ENCODE data around the gene ZBTB16. TPM values are rescaled to one million over a fixed set of nuclear protein-coding genes. Genes with fewer than 3 reads are reported as not detected.

Gene ZBTB16
- total RNA-seq, 1 donor = under 0.01 TPM

- no peak overlapping the region for H3K4me2 ChIP-seq (ENCODE audit: insufficient read depth, low read length)
- H3K27ac ChIP-seq (ENCODE audit: low read depth, low read length) = no peak overlapping the region
- no peaks in the 10 kb centered on the region for H3K36me3 ChIP-seq (ENCODE audit: insufficient read depth, low read length)
- H3K79me2 ChIP-seq (ENCODE audit: insufficient read depth, low read length) = no peaks in the 10 kb centered on the region
- no peak overlapping the region for H2AFZ ChIP-seq (ENCODE audit: low read length)
- H3K27me3 ChIP-seq (ENCODE audit: insufficient read depth, low read length) = peaks cover 31% of the 10 kb centered on the region
- H4K20me1 ChIP-seq (ENCODE audit: insufficient read depth, low read length) = no peaks in the 10 kb centered on the region
- no peaks in the 10 kb centered on the region for H3K9me3 ChIP-seq (ENCODE audit: low read depth, low read length)
- no peaks in the 10 kb centered on the region for H3K4me1 ChIP-seq (ENCODE audit: insufficient read depth, low read length)
- TF ChIP-seq, protein P1, sequence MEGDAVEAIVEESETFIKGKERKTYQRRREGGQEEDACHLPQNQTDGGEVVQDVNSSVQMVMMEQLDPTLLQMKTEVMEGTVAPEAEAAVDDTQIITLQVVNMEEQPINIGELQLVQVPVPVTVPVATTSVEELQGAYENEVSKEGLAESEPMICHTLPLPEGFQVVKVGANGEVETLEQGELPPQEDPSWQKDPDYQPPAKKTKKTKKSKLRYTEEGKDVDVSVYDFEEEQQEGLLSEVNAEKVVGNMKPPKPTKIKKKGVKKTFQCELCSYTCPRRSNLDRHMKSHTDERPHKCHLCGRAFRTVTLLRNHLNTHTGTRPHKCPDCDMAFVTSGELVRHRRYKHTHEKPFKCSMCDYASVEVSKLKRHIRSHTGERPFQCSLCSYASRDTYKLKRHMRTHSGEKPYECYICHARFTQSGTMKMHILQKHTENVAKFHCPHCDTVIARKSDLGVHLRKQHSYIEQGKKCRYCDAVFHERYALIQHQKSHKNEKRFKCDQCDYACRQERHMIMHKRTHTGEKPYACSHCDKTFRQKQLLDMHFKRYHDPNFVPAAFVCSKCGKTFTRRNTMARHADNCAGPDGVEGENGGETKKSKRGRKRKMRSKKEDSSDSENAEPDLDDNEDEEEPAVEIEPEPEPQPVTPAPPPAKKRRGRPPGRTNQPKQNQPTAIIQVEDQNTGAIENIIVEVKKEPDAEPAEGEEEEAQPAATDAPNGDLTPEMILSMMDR (IDR thresholded peaks at IDR 0.05; ENCODE audit: extremely low read depth, low read depth, low read length) = no peak
- H3K4me3 ChIP-seq (ENCODE audit: insufficient read depth, low read length) = no peak overlapping the region
- no peak for DNase-seq (ENCODE audit: insufficient read length, low spot score, missing footprints)
Measured at GRCh38 chr11:114183044-114183511, 123.6 kb downstream of the ZBTB16 start.

DNA sequence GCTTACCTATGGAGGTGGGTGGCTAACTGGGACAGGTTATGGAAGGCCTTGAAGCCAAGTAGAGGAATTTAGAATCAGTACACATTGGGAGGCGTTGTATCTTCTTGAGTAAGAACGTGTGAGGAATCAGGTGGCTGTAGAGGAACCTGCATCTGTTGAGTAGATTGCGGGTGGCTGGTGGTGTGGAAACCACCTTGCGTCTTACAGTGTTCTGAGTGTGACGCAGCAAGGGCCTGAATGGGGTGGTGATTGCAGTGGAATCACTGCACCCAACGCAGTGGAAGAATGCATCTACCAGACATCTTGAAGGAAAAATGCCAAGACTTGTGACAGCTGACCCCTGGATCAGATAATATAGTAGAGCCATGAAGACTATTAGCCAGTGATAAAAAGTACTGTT is 125.9 kb downstream of the ZBTB16 start:
- H3K4me3 ChIP-seq (ENCODE audit: insufficient read depth, low read length) = no peak overlapping the region
- no peaks in the 10 kb centered on the region for H3K9me3 ChIP-seq (ENCODE audit: low read depth, low read length)
- H3K4me2 ChIP-seq (ENCODE audit: insufficient read depth, low read length) = no peak overlapping the region
- no peaks in the 10 kb centered on the region for H4K20me1 ChIP-seq (ENCODE audit: insufficient read depth, low read length)
- H3K27ac ChIP-seq (ENCODE audit: low read depth, low read length) = no peak overlapping the region
- H3K79me2 ChIP-seq (ENCODE audit: insufficient read depth, low read length) = no peaks in the 10 kb centered on the region
- H3K36me3 ChIP-seq (ENCODE audit: insufficient read depth, low read length) = no peaks in the 10 kb centered on the region
- peaks cover 13% of the 10 kb centered on the region for H3K27me3 ChIP-seq (ENCODE audit: insufficient read depth, low read length)
- TF ChIP-seq, protein P1 (IDR thresholded peaks at IDR 0.05; ENCODE audit: extremely low read depth, low read depth, low read length) = no peak
- H2AFZ ChIP-seq (ENCODE audit: low read length) = no peak overlapping the region
- H3K4me1 ChIP-seq (ENCODE audit: insufficient read depth, low read length) = no peaks in the 10 kb centered on the region
- DNase-seq (ENCODE audit: insufficient read length, low spot score, missing footprints) = no peak

GRCh38 chr11:114187173-114187572 is 127.7 kb downstream of the ZBTB16 start:
- no peak for DNase-seq (ENCODE audit: insufficient read length, low spot score, missing footprints)
- TF ChIP-seq, protein P1 (IDR thresholded peaks at IDR 0.05; ENCODE audit: extremely low read depth, low read depth, low read length) = no peak
- Histone ChIP-seq H3K4me1 (ENCODE audit: insufficient read depth, low read length) (no peaks in the 10 kb centered on the region), H3K79me2 (ENCODE audit: insufficient read depth, low read length) (no peaks in the 10 kb centered on the region), H3K27ac (ENCODE audit: low read depth, low read length) (no peak overlapping the region), H2AFZ (ENCODE audit: low read length) (no peak overlapping the region), H3K4me3 (ENCODE audit: insufficient read depth, low read length) (no peak overlapping the region), H4K20me1 (ENCODE audit: insufficient read depth, low read length) (no peaks in the 10 kb centered on the region), H3K4me2 (ENCODE audit: insufficient read depth, low read length) (no peak overlapping the region), H3K9me3 (ENCODE audit: low read depth, low read length) (no peaks in the 10 kb centered on the region), H3K36me3 (ENCODE audit: insufficient read depth, low read length) (no peaks in the 10 kb centered on the region), H3K27me3 (ENCODE audit: insufficient read depth, low read length) (no peaks in the 10 kb centered on the region)

GRCh38 chr11:114188851-114189570 is 129.5 kb downstream of the ZBTB16 start:
- Histone ChIP-seq H3K27ac (ENCODE audit: low read depth, low read length) (no peak overlapping the region), H3K4me3 (ENCODE audit: insufficient read depth, low read length) (no peak overlapping the region), H2AFZ (ENCODE audit: low read length) (no peak overlapping the region), H3K36me3 (ENCODE audit: insufficient read depth, low read length) (no peaks in the 10 kb centered on the region), H3K27me3 (ENCODE audit: insufficient read depth, low read length) (no peaks in the 10 kb centered on the region), H3K9me3 (ENCODE audit: low read depth, low read length) (no peaks in the 10 kb centered on the region), H4K20me1 (ENCODE audit: insufficient read depth, low read length) (no peaks in the 10 kb centered on the region), H3K4me1 (ENCODE audit: insufficient read depth, low read length) (no peaks in the 10 kb centered on the region), H3K4me2 (ENCODE audit: insufficient read depth, low read length) (no peak overlapping the region), H3K79me2 (ENCODE audit: insufficient read depth, low read length) (no peaks in the 10 kb centered on the region)
- DNase-seq (ENCODE audit: insufficient read length, low spot score, missing footprints) = no peak
- TF ChIP-seq, protein P1 (IDR thresholded peaks at IDR 0.05; ENCODE audit: extremely low read depth, low read depth, low read length) = no peak
